Hematopoietic multipotent progenitor cell (in vitro differentiated cells): ENCODE data around the gene BECN2. TPM values are rescaled to one million over a fixed set of nuclear protein-coding genes. Genes with fewer than 3 reads are reported as not detected.

Experiments used
- DNase-seq, 3 donors: peaks; one replicate each; pipeline ENCODE4 v3.0.0-alpha.2; 2011 to 2015; ENCODE audit warnings: low read depth in 2 of 3, low spot score in 2 of 3
- total RNA-seq: library from RNA; depleted of rRNA; stranded (reverse); fragments of >200 nt; gene quantifications from one replicate; pipeline ENCODE4 v1.2.3, GENCODE V29; 2012

BECN2 gene
- total RNA-seq: not detected

DNA sequence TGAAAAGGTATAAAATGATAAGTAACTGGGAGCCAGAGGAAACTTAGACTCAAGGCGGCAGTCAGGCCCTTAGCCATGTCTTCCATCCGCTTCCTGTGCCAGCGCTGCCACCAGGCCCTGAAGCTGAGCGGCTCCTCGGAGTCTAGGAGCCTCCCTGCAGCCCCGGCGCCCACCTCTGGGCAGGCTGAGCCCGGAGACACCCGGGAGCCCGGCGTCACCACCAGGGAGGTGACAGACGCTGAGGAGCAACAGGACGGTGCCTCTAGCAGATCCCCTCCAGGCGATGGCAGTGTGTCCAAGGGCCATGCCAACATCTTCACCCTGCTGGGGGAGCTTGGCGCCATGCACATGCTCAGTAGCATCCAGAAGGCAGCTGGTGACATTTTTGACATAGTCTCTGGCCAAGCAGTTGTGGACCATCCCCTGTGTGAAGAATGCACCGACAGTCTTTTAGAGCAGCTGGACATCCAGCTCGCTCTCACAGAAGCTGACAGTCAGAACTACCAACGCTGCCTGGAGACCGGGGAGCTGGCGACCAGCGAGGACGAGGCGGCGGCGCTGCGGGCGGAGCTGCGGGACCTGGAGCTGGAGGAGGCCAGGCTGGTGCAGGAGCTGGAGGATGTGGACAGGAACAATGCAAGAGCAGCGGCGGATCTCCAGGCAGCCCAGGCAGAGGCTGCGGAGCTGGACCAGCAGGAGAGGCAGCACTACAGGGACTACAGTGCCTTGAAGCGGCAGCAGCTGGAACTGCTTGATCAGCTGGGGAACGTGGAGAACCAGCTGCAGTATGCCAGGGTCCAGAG is at the start of gene BECN2:
BECN2 (plus strand) TSS at position 76 of the 803 bp plus-strand sequence; CDS start at position 76, 0 bp downstream.
- DNase-seq: no peak

- no peak for DNase-seq
These were observed 41.4 kb upstream of the BECN2 start for GRCh38 chr1:241916196-241916595.

DNA sequence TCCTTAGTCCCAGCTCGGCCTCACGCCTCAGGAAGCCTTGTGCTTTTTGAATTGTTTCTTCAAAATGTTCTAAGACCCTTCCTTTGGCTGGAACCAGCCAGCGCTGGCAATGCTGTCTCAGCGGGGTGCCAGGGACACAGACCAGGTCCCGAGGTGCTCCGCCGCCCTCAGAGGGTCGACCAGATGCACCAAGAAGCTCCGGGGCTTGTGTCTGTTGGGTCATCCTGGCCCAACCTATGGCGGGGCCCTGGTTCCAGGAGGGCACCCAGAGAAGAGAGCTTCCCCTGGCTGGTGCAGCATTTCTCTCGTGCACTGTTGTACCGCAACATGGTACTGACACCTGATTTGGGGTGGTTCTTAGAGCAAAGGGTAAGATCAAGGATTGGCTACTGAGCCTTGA is 40.1 kb upstream of the BECN2 start:
- no peak for DNase-seq

DNA sequence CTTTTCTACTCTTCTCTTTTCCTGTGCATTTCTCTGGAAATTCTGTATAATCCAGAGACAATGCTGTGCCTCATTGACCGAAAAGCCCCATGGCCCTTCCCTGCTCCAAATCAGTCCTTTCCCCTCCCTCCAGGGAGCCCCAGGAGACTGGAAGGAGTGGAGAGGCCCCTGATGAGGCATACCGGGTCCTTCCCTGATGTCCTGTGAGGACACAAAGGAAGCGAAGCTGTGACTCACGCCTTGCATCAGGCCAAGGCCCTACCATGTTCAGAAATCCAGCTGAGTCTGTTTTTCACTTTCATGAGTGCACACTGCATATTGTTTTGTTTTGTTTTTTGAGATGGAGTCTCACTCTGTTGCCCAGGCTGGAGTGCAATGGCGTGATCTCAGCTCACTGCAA is 38.7 kb upstream of the BECN2 start:
- no peak for DNase-seq

- DNase-seq: no peak
These were observed 33.3 kb upstream of the BECN2 start for GRCh38 chr1:241924080-241924808.

DNA sequence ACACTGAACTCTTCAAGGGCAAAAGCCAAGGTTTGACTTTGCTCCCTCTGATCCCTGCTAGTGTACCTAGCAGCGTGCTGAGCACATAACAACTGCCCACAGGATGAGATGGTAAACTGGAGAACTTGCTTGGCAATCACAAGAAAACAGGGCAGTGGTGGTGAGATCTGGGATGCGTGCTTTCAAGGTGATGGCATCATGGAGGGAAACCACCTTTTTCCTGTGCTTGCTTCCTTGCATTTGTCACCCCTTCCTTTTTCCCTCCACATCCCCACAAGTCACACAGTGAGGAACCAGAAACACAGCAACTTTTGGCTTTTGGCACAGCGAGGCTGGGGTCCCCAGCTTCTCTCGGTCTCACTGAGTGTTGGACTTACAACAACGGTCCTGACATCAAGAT is 31.4 kb upstream of the BECN2 start:
- no peak for DNase-seq

GRCh38 chr1:241927321-241927720 is 30.2 kb upstream of the BECN2 start:
- DNase-seq: no peak

GRCh38 chr1:241932845-241933244 is 24.7 kb upstream of the BECN2 start:
- no peak for DNase-seq

GRCh38 chr1:241934201-241934848 is 23.2 kb upstream of the BECN2 start:
- DNase-seq: no peak

DNA sequence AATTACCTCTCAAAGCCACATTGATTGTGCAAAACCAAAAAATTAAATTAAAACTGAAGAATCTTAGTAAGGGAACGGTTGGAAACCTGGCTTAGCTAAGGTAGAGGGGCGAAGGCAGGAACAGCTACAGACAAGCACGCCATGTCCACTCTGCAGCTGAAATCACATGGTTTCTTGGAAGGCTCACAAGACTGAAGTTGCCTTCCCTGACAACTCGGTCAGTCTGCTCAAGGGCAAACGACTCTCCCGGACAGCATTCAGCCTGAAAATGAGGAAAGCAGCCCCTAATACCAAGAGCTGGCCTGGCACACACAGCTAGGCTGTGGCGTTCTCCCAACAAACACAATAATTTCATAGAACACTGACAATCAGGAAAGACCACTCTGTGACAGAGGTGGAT is 22.7 kb upstream of the BECN2 start:
- DNase-seq: no peak

DNA sequence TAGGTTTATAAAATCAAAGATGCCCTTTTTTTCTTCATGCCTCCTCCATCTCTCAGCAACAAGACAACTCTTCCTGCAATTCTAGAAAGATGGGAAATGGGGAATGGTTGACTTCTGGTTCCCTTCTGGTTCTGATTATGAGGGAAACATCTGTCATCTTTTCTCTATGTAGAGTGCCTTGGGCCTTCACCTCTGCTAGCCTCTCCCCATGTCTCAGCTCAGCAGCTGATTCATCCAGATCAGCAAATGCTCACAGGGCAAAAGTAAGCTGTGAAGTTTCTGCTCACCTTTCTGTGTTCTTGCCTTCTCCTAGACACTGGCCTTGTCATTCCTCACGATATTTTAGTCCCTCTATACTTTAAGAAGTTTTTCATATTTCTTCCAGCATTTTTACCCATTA is 17.8 kb upstream of the BECN2 start:
- DNase-seq: no peak

- DNase-seq: no peak
These were observed 14.8 kb upstream of the BECN2 start for GRCh38 chr1:241942738-241943137.

DNA sequence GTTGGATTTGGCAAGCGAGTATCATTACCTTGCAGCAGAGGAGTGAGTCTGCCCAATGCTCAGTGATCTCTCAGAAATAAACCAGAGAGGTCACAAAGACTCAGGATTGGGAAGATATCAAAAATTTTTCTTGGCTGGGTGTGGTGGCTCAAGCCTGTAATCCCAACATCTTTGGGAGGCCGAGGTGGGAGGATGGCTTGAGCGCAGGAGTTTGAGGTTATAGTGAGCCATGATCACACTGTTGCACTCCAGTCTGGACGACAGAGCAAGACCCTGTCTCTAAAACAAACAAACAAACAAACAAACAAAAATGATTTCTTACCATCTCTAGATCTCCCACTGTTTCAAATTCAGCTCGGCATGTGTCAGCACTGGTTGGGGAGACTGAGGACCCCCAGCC is 13.3 kb upstream of the BECN2 start:
- no peak for DNase-seq

DNA sequence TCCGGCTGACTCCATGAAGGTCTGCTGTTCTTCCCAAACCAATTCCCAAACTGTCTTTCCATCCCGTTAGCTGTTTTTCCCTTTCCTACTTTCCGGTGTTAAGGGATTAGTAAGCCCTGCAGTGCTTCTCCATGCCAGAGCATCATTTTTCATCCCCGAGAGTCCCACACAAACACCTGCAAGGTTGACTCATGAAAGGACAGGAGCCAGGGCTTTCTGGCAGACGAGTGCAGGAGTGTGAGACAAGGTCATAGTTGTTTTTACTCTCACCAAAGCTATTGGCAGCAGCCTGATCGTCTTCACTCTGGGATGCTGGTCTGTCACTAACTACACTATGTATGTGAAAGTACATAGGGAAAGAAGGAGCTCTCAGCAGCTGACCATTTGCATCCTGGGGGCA is 10.2 kb upstream of the BECN2 start:
- no peak for DNase-seq

- no peak for DNase-seq
These were observed 7.2 kb upstream of the BECN2 start for GRCh38 chr1:241950390-241950789.

DNA sequence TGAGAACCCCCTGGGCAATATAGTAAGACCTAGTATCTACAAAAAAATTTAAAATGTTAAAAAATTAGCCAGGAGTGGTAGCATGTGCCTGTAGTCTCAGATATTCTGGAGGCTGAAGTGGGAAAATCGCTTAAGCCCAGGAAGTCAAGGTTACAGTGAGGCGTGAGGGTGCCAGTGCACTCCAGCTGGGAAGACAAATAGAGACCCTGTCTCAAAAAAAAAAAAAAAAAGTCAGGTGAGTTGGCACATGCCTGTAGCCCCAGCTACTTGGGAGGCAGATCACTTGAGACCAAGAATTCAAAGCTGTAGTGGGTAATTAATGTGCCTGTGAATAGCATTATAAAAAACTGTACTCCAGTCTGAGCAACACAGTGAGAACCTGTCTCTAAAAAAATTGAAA is 4.6 kb downstream of the BECN2 start:
- no peak for DNase-seq

GRCh38 chr1:241963722-241964121 is 6.2 kb downstream of the BECN2 start:
- DNase-seq: no peak

DNA sequence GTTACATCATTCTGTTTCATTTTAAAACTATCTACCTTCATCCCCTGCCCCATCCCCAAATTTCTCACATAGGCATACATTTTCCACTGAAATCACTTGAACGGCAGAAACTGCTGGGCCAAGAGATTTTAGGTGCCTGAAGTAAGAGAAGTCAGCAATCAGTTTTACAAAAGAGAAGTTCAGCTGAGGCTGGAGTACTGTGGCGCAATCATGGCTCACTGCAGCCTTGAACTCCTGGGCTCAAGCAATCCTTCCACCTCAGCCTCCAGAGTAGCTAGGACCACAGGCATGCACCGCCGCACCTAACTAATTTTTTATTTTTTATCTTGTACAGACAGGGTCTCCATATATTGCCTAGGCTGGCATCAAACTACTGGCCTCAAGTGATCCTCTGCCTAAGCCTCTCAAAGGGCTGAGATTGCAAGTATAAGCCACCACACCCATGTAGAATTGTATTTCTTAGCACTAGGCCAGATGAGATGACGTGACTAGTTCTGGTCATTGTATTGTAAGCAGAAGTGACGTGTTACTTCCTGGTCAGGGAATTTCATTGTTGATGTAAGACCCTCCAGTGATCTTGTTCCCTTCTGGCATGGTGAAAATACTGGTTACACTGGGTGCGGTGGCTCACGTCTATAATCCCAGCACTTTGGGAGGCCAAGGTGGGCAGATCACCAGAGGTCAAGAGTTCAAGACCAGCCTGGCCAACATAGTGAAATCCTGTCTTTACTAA is 7.1 kb downstream of the BECN2 start:
- no peak for DNase-seq

- DNase-seq: no peak
These were observed 11.0 kb downstream of the BECN2 start for GRCh38 chr1:241968611-241969010.

- DNase-seq: no peak
These were observed 15.3 kb downstream of the BECN2 start for GRCh38 chr1:241972703-241973369.
